SK-MEL-5 (cell line): Measurements from ENCODE around the gene PRSS21. TPM values are rescaled to one million over a fixed set of nuclear protein-coding genes. Genes with fewer than 3 reads are reported as not detected.

Experiments used
- DNase-seq: peaks from one replicate; pipeline ENCODE4 v3.0.0-alpha.2; 2016; ENCODE audit warnings: low read depth, low spot score
- in situ Hi-C: cut with HindIII; loops from 2 replicates; pipeline ENCODE4 v1.10.0; 2016; ENCODE audit warnings: low sequenced_read_pairs, high pct_unique_total_duplicates, low pct_unique_long_range_greater_than_20kb
- total RNA-seq: library from RNA; depleted of rRNA; stranded (reverse); fragments of >200 nt; shearing (Covaris generic); gene quantifications from 2 replicates; pipeline ENCODE4 v1.2.3, GENCODE V29; 2014

The PRSS21 gene
- total RNA-seq, 1 experiment from 2014 or later, result not detected

DNA sequence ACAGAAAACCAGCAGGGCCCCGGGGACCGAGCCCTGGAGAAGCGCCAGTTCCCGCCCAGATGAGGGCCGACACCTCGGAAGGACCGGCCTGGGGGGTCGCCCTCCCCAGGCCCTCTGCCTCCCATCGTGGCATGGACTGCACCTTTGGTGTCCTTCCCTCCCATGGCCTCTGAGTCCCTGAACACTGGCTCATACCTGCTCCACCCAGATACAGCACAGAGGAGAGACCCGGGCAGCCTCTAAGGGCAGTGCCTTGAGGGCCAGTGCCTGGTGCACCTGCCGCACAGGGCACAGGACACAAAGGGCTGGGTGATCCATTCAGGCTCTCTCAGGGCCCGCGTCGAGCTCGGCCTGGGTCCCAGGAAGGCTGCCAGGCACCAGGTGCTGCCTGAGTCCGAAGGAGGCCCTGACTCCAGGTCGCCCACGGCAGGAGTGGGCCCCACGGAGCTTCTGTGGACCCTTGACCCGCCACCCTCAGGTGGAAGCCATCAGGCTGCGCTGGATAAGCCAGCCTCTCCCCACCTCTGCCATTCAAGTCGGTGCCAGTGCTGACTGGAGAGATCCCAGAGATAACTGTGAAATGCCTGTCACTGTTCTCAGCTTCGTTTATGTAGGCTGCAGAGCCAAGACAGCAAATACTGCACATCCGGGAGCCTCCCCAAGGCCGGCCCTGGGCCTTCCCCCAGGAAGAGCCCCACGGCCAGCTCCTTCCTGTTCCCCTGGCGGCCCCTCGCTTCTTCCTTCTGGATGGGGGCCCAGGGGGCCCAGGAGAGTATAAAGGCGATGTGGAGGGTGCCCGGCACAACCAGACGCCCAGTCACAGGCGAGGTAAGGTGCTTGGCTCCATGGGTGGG lies 12.7 kb downstream of the PRSS21 start, which contains the start of gene ZG16B:
Gene ZG16B, plus strand, starts transcription at position 803 of the 854 bp plus-strand sequence. CDS start 139 bp downstream, outside the sequence.
- in situ Hi-C loops, result no loop called here
- no peak for DNase-seq

DNA sequence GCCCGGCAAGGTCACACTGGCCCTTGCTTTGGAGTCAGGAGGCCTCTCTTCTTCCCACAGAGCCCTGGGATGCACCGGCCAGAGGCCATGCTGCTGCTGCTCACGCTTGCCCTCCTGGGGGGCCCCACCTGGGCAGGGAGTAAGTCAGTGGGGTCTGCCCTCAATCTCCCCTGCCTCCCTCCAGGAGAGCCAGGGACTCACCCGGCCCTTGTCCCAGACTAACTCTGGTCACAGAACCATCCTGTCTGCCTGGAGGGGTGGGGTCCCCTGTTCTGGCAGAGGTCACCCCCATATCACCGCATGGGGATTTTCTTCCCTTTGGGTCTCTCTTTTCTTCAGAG lies 13.3 kb downstream of the PRSS21 start:
- in situ Hi-C loops, result no loop called here
- DNase-seq, result no peak

DNA sequence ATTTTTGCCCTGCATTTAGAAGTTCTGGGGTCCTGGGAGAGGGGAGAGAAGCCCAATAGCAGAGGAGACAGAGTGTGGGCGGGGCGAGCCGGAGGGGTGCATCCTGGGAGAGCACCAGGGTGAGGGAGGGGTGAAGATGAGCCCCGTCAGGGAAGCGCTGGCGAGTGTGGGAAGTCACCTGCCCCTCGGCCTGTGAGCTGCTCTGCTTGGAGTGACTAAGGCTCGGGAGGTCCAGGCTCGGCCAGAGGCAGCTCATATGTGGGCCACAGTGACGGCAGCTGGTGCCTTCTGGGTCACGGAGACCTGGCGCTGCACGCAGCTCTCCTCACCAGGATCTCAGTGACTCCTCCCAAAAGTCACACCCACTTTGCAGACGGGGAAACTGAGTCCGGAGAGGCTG lies 14.2 kb downstream of the PRSS21 start:
- DNase-seq, result no peak
- in situ Hi-C loops, result no loop called here

DNA sequence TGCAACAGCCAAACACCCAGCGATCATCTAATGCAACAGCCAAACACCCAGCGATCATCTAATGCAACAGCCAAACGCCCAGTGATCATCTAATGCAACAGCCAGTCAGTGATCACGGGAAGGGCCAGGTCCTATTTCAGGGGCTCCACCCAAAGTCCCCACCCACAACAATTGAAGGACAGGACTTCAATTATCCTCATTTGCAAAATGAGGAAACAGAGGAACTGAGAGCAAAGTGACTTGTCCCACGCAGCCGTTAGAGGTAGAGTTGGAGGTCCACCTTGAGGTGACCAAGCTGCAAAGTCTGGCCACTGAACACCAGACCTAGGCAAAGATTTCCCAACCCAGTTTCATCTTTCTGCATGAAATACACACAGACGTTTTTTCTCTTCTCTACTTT lies 16.7 kb downstream of the PRSS21 start:
- in situ Hi-C loops, result no loop called here
- no peak for DNase-seq

DNA sequence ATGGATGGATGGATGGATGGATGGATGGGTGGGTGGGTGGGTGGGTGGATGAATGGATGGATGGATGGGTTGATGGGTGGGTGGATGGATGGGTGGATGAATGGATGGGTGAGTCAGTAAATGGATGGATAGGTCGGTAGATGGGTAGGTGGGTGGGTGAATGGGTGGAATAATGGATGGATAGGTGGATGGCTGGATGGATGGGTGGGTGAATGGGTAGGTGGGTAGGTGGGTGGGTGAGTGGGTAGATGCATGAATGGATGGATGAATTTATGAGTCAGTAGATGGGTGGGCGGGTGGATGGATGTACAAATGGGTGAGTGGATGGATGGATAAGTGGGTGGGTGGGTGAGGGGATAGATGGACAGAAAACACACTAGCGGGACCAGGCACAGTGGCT lies 17.9 kb downstream of the PRSS21 start:
- DNase-seq, result no peak
- in situ Hi-C loops, result no loop called here

DNA sequence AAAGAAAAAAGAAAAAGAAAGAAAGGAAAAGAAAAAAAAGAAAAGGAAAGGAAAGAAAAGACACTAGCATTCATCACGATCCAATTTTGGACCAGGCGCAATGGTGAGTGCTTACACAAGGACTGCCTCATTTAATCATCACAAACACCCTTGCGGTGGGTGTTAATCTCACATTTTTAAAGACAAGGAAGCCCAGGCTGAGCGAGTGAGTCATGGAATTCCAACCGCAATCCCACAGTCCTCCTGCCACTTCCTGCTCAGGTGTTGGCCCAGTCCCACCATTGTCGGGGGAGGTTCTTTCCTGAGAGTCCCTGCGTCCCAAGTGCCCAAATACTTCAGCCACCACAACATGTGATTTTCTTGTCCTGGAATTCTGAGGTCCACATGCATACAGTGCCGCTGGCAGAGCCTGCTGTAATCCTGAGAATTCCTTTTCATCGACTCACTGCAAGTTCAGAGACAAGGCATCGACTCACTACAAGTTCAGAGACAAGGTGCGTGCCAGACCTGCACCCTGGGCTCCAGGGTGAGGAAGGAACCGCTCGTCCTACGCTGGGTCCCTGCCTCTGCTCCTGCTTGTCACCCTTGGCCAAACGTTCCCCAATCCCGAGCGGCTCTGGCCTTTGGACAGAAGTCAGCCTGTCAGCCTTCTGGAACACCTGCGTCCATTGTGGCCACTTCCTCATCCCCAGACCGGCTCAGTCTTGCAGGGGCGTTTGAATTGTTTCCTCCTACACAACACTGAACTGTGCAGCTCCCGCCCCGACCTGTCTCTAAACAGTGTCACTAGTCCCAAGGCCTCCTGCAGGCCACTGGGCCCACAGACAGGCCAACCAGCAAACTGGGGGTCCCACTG lies 18.8 kb downstream of the PRSS21 start:
- peak; percentile 52 for DNase-seq
- in situ Hi-C loops, result no loop called here

DNA sequence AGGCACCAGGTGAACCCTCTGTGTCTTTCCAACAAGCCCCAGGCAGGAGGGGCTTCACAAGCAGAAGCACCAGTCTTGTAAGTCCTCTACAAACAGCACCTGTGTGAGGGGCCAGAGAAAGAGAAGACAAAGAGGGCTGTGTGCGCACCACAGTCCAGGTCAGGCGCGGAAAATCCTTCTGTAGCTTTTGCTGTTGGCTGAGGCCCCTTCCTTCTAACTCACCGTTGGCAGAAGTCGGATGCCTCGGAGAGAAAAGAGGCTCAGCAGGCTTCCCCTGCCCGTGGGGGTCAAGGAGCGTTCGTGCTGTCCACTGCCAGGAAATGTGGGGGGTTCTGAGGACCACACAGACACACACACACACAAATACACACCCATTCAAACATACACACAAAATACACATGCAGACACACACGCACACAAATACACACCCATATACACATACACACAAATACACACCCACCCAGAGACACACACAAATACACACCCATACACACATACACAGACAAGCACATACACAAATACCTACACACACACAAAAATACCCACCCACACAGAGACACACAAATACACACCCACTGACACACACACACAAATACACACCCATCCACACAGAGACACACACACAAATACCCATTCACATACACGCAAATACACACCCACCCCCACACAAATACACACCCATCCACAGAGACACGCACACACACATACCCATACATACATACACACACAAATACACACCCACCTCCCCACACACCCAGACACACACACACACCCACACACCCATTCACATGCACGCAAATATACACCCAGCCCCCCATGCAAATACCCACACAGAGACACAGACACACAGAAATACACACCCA lies 19.8 kb downstream of the PRSS21 start:
- in situ Hi-C loops, result no loop called here
- DNase-seq, result no peak

DNA sequence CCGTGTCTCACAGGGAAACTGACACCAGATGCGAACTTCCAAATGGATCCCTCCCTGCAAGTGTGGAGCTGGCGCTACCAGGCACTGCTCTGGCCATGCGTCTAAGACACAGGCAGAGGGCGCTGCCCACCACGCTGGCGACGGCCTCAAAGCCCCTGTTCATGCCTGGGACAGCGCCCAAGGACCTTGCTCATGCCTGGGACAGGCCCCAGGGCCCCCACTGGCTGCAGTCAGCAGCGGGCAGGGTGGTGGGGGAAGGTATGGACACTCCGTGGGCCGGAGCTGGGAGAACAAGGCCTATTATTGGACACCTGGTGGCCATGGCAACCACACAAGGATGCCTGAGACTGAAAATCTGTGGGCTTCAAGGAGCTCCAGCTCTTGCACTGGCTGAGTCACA lies 21.9 kb downstream of the PRSS21 start:
- in situ Hi-C loops, result no loop called here

DNA sequence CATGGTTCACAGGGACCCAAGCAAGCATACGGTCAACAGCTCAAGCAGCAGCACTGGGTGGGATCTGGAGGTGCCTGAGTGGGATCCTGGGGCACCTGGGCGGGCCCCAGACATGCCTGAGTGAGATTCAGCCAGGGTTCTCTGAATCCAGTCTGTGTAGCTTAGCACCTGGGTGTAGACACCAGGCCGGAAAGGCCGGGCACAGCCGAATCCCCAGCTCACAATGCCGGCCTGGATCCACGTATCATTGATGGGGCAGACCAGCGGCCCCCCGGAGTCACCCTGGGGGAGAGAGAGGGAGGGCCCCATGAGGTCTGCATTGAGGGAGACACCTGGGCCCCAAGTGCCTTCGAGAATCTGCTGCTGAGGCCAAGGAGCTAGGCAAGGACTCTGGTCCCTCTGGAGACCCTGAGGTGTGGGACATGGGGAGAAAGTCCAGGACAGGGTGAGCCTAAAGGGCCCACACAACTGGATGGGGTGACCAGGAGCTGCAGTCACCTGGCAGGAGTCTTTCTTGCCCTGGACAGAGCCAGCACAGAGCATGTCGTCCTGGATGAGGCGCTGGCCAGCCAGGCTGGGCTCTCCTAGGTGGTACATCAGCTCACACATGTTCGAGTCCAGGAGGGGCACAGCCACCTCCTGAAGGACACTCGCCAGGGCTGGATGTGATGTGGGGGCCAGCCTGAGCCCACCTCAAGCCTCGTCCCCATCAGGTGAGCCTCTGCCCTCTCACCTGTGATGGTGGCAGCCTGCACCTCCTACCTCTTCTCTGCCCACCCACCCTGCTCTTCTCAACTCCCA lies 22.8 kb downstream of the PRSS21 start:
- in situ Hi-C loops, result no loop called here
- no peak for DNase-seq

More for the DNA sequence above, 21.9 kb downstream of the PRSS21 start:
- peak; percentile 78 for DNase-seq

DNA sequence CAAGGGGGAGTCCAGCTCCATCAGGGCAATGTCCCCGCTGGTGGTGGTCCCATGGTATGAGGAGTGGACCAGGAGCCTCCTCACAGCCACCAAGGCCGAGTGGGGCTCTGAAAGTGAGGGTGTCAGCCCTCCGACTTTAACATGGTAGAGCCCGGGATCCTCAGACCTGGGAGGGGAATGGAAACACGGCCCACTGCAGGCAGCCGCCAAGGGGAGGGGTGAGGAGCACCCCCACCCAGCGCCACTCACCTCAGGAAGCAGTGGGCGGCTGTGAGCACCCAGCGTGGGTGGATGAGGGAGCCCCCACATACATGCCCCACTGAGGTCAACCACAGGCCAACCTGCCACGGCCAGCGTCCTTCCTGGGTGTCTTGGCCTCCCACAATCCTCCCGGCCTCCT lies 23.9 kb downstream of the PRSS21 start:
- in situ Hi-C loops, result no loop called here
- DNase-seq, result no peak

DNA sequence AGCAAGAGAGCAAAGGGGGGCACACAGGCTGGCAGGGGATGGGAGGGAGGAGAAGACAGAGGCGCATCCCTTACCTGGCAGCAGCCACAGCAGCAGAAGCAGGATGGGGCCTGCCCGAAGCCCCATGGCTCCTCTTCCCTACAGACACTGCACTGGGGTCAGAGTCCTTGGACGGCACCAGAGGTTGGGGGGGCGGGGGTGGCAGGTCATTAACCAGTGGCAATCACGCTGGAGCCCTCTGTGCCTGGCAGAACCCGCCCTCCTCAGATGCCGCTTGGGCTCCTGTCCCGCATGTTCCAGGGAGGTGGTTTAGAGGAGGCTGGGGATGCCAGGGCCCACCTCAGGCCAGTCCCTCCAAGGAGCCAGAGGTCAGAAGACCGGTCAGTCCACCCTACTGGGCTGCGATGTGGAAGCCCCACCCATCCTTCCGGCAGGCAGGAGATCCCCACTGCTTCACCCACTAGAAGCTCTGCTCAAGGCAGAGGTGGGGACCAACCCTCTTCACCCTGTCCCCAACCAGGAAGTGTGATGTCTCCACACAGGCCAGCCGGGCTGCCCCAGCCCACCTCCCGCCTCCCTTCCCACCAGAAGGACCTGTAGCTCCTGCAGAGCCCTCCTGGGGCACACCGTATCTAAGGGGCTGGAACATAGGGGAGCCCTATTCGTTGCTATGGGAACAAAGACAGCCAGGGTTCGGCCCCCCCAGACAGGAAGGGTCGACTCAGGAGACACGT lies 24.7 kb downstream of the PRSS21 start:
- no peak for DNase-seq
- in situ Hi-C loops, result no loop called here

DNA sequence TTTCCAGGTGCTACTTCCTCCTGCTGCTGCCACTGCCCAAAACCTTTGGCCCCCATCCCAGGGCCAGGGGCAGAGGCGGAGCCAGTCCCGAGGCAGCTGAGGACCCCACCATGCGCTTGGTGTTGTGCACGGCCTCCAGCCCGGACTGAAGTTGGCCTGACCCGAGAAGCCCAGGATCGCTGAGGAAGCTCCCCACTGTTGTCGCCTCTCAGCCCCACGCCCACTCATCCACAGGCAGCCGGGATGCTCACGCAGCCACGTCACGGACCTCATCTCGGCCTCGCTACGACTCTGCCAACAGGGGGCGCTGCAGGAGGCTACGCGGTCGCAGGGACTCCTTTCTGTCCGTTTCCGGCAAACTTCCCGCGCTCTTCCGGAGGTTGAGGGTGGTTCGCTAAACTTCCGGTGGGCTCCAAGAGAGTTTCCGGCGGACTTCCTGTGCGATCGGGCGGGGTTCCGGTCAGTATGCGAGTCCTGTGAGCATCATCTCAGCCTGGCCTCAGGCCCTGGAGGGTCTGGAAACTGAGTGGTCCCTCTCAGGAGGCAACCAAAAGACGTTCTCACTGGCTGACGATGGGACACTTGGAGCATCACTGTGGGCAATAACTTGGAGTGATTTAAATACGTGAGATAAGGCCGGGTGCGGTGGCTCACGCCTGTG lies 25.4 kb downstream of the PRSS21 start:
- in situ Hi-C loops, result no loop called here
- peak; percentile 30 for DNase-seq

DNA sequence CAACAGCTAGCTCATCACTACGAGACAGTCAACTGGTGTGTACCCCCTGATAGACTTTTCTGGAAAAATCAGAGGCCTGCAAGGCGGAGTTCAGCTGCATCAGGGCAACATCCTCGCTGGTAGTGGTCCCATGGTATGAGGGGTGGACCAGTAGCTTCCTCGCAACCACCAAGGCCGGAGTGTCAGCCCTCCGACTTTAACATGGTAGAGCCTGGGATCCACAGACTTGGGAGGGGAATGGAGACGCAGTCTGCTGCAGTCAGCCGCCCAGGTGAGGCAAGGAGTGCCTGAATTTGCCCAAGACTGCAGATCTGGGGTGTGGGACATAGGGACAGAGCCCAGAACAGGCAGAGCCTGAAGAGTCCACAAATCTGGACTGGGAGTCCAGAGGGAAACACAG lies 26.5 kb downstream of the PRSS21 start:
- no peak for DNase-seq
- in situ Hi-C loops, result no loop called here

DNA sequence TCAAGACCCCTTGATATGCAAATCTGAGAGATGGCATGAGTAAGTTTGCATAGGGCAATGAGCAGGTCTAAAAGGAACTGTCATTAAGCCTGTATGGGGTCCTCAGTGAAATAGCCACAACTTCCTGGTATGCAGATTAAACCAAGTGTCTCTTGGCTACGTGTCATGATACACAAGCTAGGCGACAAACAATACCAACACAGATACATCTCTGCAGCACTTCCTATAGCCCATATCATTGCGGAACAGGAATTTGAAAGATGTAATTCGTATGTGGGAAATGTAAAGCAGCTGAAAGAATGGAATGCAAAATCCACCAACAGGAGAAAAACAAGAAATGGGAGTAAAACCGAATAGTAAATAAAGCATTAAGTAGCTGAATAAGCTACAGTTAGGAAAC lies 28.1 kb downstream of the PRSS21 start:
- in situ Hi-C loops, result no loop called here
- no peak for DNase-seq

DNA sequence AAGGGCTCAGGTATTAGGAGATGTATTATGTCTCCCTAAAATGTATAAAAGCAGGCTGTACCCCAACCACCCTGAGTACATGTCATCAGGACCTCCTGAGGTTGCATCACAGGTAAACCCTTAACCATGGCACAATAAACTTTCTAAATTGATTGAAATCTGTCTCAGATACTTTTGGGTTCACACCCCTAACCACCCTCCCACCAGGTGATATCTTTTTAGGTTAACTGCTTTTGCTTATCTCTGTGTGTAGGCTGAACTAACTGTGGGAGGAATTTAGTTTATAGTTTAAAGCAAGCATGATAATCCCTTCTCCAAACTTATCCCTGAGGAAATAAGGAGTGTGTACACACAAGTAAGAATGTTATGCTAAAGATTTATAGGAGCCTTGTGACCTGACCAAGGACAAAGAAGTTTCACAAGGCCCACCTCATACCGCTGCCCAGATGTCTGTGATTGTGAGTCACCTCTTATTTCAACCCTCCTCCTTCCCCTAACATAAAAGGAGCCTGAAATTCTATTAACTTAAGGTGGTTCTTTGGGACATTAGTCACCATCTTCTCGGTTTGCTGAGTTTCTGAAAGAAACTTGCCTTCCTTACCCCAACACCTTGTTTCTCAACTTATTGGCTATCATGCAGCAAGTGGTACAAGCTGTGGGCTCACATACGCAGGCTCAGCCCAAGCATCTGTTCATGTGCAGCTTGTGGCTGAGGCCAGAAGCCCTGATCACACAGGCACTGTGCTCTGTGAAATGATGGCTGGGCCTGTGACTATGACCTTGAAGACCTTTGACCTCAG lies 29.7 kb downstream of the PRSS21 start:
- DNase-seq, result peak; percentile 59
- in situ Hi-C loops, result no loop called here
